ENCODE measurements around the gene PHF19.

PHF19 gene

GRCh38 chr9:120875954-120876841 lies 790 bp downstream of the PHF19 start:
- Histone ChIP-seq H3K4me1 (ENCODE audit: control insufficient read depth, insufficient read depth, low read length) (peaks cover 48% of the 10 kb centered on the region), H3K9ac (ENCODE audit: low read depth, low read length) (peak overlapping the region; percentile 40; the same call in 1 of the 2 replicates), H3K9me3 (ENCODE audit: control insufficient read depth, insufficient read depth, low read length) (no peaks in the 10 kb centered on the region), H3K27ac (ENCODE audit: low read depth, low read length) (peak overlapping the region; percentile 83), H3K27me3 (ENCODE audit: control insufficient read depth, insufficient read depth, low read length) (peaks cover 9% of the 10 kb centered on the region), H3K4me3 (ENCODE audit: low read depth, low read length) (peak overlapping the region; percentile 75), H3K36me3 (ENCODE audit: control insufficient read depth, insufficient read depth, low read length) (peaks cover 19% of the 10 kb centered on the region)

GRCh38 chr9:120875643-120875953 lies 1.4 kb downstream of the PHF19 start:
- H3K27ac ChIP-seq (ENCODE audit: low read depth, low read length): peak overlapping the region; percentile 83
- H3K36me3 ChIP-seq (ENCODE audit: control insufficient read depth, insufficient read depth, low read length): peaks cover 21% of the 10 kb centered on the region
- peaks cover 48% of the 10 kb centered on the region for H3K4me1 ChIP-seq (ENCODE audit: control insufficient read depth, insufficient read depth, low read length)
- peaks cover 9% of the 10 kb centered on the region for H3K27me3 ChIP-seq (ENCODE audit: control insufficient read depth, insufficient read depth, low read length)
- no peak overlapping the region for H3K9ac ChIP-seq (ENCODE audit: low read depth, low read length)
- peak overlapping the region; percentile 75 for H3K4me3 ChIP-seq (ENCODE audit: low read depth, low read length)
- H3K9me3 ChIP-seq (ENCODE audit: control insufficient read depth, insufficient read depth, low read length): no peaks in the 10 kb centered on the region

GRCh38 chr9:120875195-120875565 lies 1.8 kb downstream of the PHF19 start:
- Histone ChIP-seq H3K9ac (ENCODE audit: low read depth, low read length) (no peak overlapping the region), H3K9me3 (ENCODE audit: control insufficient read depth, insufficient read depth, low read length) (no peaks in the 10 kb centered on the region), H3K36me3 (ENCODE audit: control insufficient read depth, insufficient read depth, low read length) (peaks cover 21% of the 10 kb centered on the region), H3K27me3 (ENCODE audit: control insufficient read depth, insufficient read depth, low read length) (peaks cover 9% of the 10 kb centered on the region), H3K4me3 (ENCODE audit: low read depth, low read length) (no peak overlapping the region), H3K27ac (ENCODE audit: low read depth, low read length) (no peak overlapping the region), H3K4me1 (ENCODE audit: control insufficient read depth, insufficient read depth, low read length) (peaks cover 48% of the 10 kb centered on the region)

- Histone ChIP-seq H3K9ac (ENCODE audit: low read depth, low read length) (no peak overlapping the region), H3K27ac (ENCODE audit: low read depth, low read length) (peak overlapping the region; percentile 75), H3K9me3 (ENCODE audit: control insufficient read depth, insufficient read depth, low read length) (no peaks in the 10 kb centered on the region), H3K4me3 (ENCODE audit: low read depth, low read length) (no peak overlapping the region), H3K4me1 (ENCODE audit: control insufficient read depth, insufficient read depth, low read length) (peaks cover 48% of the 10 kb centered on the region), H3K27me3 (ENCODE audit: control insufficient read depth, insufficient read depth, low read length) (peaks cover 9% of the 10 kb centered on the region), H3K36me3 (ENCODE audit: control insufficient read depth, insufficient read depth, low read length) (peaks cover 21% of the 10 kb centered on the region)
Measured at GRCh38 chr9:120874226-120875194, 2.5 kb downstream of the PHF19 start.

- Histone ChIP-seq H3K9ac (ENCODE audit: low read depth, low read length) (no peak overlapping the region), H3K27me3 (ENCODE audit: control insufficient read depth, insufficient read depth, low read length) (peaks cover 9% of the 10 kb centered on the region), H3K27ac (ENCODE audit: low read depth, low read length) (peak overlapping the region; percentile 75), H3K4me3 (ENCODE audit: low read depth, low read length) (peak overlapping the region; percentile 28; the same call in 1 of the 2 replicates), H3K36me3 (ENCODE audit: control insufficient read depth, insufficient read depth, low read length) (peaks cover 21% of the 10 kb centered on the region), H3K9me3 (ENCODE audit: control insufficient read depth, insufficient read depth, low read length) (no peaks in the 10 kb centered on the region), H3K4me1 (ENCODE audit: control insufficient read depth, insufficient read depth, low read length) (peaks cover 47% of the 10 kb centered on the region)
Measured at GRCh38 chr9:120873512-120873911, 3.5 kb downstream of the PHF19 start.

GRCh38 chr9:120872791-120873502 lies 4.0 kb downstream of the PHF19 start:
- no peak overlapping the region; the same call in 1 of the 2 replicates for H3K9ac ChIP-seq (ENCODE audit: low read depth, low read length)
- peaks cover 21% of the 10 kb centered on the region for H3K36me3 ChIP-seq (ENCODE audit: control insufficient read depth, insufficient read depth, low read length)
- H3K9me3 ChIP-seq (ENCODE audit: control insufficient read depth, insufficient read depth, low read length): no peaks in the 10 kb centered on the region
- H3K27me3 ChIP-seq (ENCODE audit: control insufficient read depth, insufficient read depth, low read length): peaks cover 6% of the 10 kb centered on the region
- H3K4me1 ChIP-seq (ENCODE audit: control insufficient read depth, insufficient read depth, low read length): peaks cover 44% of the 10 kb centered on the region
- H3K4me3 ChIP-seq (ENCODE audit: low read depth, low read length): peak overlapping the region; percentile 28; the same call in 1 of the 2 replicates
- H3K27ac ChIP-seq (ENCODE audit: low read depth, low read length): peak overlapping the region; percentile 75

- peaks cover 24% of the 10 kb centered on the region for H3K36me3 ChIP-seq (ENCODE audit: control insufficient read depth, insufficient read depth, low read length)
- no peak overlapping the region for H3K27ac ChIP-seq (ENCODE audit: low read depth, low read length)
- H3K9ac ChIP-seq (ENCODE audit: low read depth, low read length): no peak overlapping the region
- H3K4me3 ChIP-seq (ENCODE audit: low read depth, low read length): no peak overlapping the region
- H3K9me3 ChIP-seq (ENCODE audit: control insufficient read depth, insufficient read depth, low read length): no peaks in the 10 kb centered on the region
- H3K4me1 ChIP-seq (ENCODE audit: control insufficient read depth, insufficient read depth, low read length): peaks cover 30% of the 10 kb centered on the region
- H3K27me3 ChIP-seq (ENCODE audit: control insufficient read depth, insufficient read depth, low read length): no peaks in the 10 kb centered on the region
Measured at GRCh38 chr9:120870206-120870605, 6.8 kb downstream of the PHF19 start.

GRCh38 chr9:120869726-120870125 lies 7.3 kb downstream of the PHF19 start:
- H3K4me1 ChIP-seq (ENCODE audit: control insufficient read depth, insufficient read depth, low read length): peaks cover 26% of the 10 kb centered on the region
- no peak overlapping the region for H3K9ac ChIP-seq (ENCODE audit: low read depth, low read length)
- H3K27ac ChIP-seq (ENCODE audit: low read depth, low read length): no peak overlapping the region
- no peaks in the 10 kb centered on the region for H3K27me3 ChIP-seq (ENCODE audit: control insufficient read depth, insufficient read depth, low read length)
- H3K36me3 ChIP-seq (ENCODE audit: control insufficient read depth, insufficient read depth, low read length): peaks cover 24% of the 10 kb centered on the region
- H3K9me3 ChIP-seq (ENCODE audit: control insufficient read depth, insufficient read depth, low read length): no peaks in the 10 kb centered on the region
- H3K4me3 ChIP-seq (ENCODE audit: low read depth, low read length): no peak overlapping the region

- peaks cover 22% of the 10 kb centered on the region for H3K36me3 ChIP-seq (ENCODE audit: control insufficient read depth, insufficient read depth, low read length)
- H3K9me3 ChIP-seq (ENCODE audit: control insufficient read depth, insufficient read depth, low read length): no peaks in the 10 kb centered on the region
- no peaks in the 10 kb centered on the region for H3K27me3 ChIP-seq (ENCODE audit: control insufficient read depth, insufficient read depth, low read length)
- H3K9ac ChIP-seq (ENCODE audit: low read depth, low read length): no peak overlapping the region
- H3K27ac ChIP-seq (ENCODE audit: low read depth, low read length): no peak overlapping the region
- H3K4me3 ChIP-seq (ENCODE audit: low read depth, low read length): peak overlapping the region; percentile 69; the same call in 1 of the 2 replicates
- H3K4me1 ChIP-seq (ENCODE audit: control insufficient read depth, insufficient read depth, low read length): peaks cover 22% of the 10 kb centered on the region
Measured at GRCh38 chr9:120869360-120869687, 7.7 kb downstream of the PHF19 start.

GRCh38 chr9:120868676-120869359 lies 8.2 kb downstream of the PHF19 start:
- no peak overlapping the region for H3K27ac ChIP-seq (ENCODE audit: low read depth, low read length)
- H3K9ac ChIP-seq (ENCODE audit: low read depth, low read length): no peak overlapping the region

More at GRCh38 chr9:120868676-120869359, 8.2 kb downstream of the PHF19 start:
- H3K4me3 ChIP-seq (ENCODE audit: low read depth, low read length): peak overlapping the region; percentile 69
- H3K9me3 ChIP-seq (ENCODE audit: control insufficient read depth, insufficient read depth, low read length): no peaks in the 10 kb centered on the region
- no peaks in the 10 kb centered on the region for H3K27me3 ChIP-seq (ENCODE audit: control insufficient read depth, insufficient read depth, low read length)
- peaks cover 17% of the 10 kb centered on the region for H3K36me3 ChIP-seq (ENCODE audit: control insufficient read depth, insufficient read depth, low read length)
- peaks cover 17% of the 10 kb centered on the region for H3K4me1 ChIP-seq (ENCODE audit: control insufficient read depth, insufficient read depth, low read length)

All from HUES48 (cell line).